ENCODE data around the gene GLG1.
"Not testable (repeated sequence)": the region's sequence is repeated elsewhere in the genome, so short reads cannot be mapped to it uniquely, and the experiment has no call there.

The GLG1 gene

GRCh38 chr16:74537746-74538145, 69.2 kb downstream of the GLG1 start:
- not testable (repeated sequence) for DNase-seq (ENCODE audit: low read depth, low spot score)

GRCh38 chr16:74534650-74535049, 72.3 kb downstream of the GLG1 start:
- DNase-seq (ENCODE audit: low read depth, low spot score), result not testable (repeated sequence)

- DNase-seq (ENCODE audit: low read depth, low spot score), result no peak
These were observed 82.0 kb downstream of the GLG1 start for GRCh38 chr16:74524926-74525325.

- no peak for DNase-seq (ENCODE audit: low read depth, low spot score)
These were observed 82.8 kb downstream of the GLG1 start for GRCh38 chr16:74524117-74524516.

DNA sequence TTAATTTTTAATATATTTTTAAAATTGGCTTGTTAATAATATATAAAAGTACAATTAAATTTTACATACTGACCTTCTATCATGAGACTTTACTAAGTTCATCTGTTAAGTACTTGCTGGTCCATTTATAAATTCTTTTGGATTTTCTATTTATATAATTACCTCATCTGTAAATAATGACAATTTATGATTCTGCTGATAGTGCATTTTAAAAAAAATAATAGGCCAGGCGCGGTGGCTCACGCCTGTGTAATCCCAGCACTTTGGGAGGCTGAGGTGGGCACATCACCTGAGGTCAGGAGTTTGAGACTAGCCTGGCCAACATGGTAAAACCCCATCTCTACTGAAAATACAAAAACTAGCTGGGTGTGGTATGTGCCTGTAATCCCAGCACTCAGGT, 83.2 kb downstream of the GLG1 start:
- not testable (repeated sequence) for DNase-seq (ENCODE audit: low read depth, low spot score)

DNA sequence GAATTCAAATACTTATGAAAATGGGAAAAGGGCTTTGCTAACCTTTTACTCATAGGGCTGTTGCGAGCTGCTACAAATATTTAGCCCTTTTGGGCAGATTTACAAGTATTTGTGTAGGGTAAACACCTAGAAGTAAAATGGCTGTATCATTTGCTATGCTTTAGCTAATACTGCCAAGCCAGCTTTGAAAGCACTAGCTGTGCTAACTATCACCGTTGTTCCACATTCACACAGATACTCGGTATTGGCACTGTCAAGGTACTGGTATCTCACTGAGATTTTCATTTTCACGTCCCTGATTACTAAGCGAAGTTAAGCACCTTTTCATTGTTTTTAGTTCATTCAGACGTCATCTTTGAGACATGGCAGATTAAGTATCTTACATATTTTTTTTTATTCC, 84.8 kb downstream of the GLG1 start:
- no peak for DNase-seq (ENCODE audit: low read depth, low spot score)

GRCh38 chr16:74521691-74522090, 85.2 kb downstream of the GLG1 start:
- DNase-seq (ENCODE audit: low read depth, low spot score), result no peak

DNA sequence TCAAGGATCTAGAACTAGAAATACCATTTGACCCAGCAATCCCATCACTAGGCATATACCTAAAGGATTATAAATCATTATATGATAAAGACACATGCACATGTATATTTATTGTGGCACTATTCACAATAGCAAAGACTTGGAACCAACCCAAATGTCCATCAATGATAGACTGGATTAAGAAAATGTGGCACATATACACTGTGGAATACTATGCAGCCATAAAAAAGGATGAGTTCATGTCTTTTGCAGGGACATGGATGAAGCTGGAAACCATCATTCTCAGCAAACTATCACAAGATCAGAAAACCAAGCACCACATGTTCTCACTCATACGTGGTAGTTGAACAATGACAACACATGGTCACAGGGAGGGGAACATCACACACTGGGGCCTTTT, 88.0 kb downstream of the GLG1 start:
- DNase-seq (ENCODE audit: low read depth, low spot score), result not testable (repeated sequence)

DNA sequence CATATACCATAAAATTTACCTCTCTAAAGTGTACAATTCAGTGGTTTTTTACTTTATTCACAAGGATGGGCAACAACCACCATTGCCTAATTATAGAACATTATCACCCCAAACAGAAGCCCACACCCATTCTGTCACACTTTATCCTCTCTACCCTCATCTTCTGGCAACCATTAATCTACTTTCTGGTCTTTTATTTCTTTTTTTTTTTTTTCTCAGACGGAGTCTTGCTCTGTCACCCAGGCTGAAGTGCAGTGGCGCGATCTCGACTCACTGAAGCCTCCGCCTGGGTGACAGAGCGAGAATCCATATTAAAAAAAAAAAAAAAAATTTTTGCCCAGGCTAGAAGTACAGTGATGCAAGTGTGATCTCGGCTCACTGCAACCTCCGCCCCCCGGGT, 95.0 kb downstream of the GLG1 start:
- DNase-seq (ENCODE audit: low read depth, low spot score), result no peak

DNA sequence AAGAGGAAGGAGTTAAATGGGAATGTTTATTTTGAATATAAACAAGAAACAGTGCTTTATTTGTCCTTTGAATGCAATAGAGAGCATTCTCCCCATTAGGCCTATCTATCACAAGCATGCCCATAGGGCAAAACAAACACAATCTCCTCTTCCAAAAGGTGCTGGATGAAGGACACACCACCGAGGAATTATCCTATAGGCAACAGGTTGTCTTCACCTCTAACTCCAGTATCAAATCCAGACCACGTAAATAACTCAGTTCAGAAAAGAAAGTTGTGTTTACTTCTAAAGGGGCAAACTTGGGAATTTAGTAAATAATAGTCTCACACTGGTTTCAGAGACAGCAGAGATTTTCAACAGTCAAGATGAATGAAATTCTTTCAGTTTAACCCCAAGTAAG, 101.9 kb downstream of the GLG1 start:
- no peak for DNase-seq (ENCODE audit: low read depth, low spot score)

- no peak for DNase-seq (ENCODE audit: low read depth, low spot score)
These were observed 103.5 kb downstream of the GLG1 start for GRCh38 chr16:74503412-74503811.

GRCh38 chr16:74501484-74502478, 105.1 kb downstream of the GLG1 start:
- DNase-seq (ENCODE audit: low read depth, low spot score), result no peak

GRCh38 chr16:74500907-74501306, 106.0 kb downstream of the GLG1 start:
- no peak for DNase-seq (ENCODE audit: low read depth, low spot score)

- DNase-seq (ENCODE audit: low read depth, low spot score), result no peak
These were observed 107.8 kb downstream of the GLG1 start for GRCh38 chr16:74499114-74499513.

DNA sequence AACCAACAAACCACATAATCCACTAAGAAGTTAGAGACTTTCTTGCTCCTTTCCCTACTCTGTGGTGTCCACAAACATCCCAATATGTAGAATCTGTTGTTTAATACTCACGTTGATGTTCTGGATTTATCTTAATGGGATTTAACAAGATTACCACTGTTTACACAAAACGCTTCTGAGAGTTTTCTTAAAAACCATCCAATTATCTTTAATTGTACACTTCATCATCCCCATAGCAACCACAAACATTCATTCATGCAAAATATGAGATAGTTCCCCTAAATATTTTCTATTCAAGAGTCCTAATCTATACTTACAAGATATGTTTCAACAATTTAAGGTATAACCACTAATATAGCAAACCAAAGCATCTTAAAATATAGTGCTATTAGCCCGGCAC, 109.2 kb downstream of the GLG1 start:
- no peak for DNase-seq (ENCODE audit: low read depth, low spot score)

DNA sequence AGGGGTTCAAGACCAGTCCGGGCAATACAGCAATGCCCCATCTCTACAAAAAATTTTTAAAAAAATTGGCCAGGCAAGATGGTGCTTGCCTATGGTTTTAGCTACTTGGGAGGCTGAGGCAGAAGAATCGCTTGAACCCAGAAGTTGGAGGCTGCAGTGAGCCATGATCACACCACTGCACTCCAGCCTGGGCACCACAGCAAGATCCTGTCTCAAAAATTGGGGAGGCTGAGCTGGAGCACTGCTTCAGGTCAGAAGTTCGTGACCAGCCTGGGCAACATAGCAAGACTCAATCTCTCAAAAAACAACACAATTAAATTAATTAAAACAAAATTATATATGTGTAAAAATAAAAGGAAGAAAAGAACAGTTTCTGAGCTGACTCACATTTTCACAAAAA, 110.9 kb downstream of the GLG1 start:
- no peak for DNase-seq (ENCODE audit: low read depth, low spot score)

GRCh38 chr16:74492976-74493375, 113.9 kb downstream of the GLG1 start:
- no peak for DNase-seq (ENCODE audit: low read depth, low spot score)

DNA sequence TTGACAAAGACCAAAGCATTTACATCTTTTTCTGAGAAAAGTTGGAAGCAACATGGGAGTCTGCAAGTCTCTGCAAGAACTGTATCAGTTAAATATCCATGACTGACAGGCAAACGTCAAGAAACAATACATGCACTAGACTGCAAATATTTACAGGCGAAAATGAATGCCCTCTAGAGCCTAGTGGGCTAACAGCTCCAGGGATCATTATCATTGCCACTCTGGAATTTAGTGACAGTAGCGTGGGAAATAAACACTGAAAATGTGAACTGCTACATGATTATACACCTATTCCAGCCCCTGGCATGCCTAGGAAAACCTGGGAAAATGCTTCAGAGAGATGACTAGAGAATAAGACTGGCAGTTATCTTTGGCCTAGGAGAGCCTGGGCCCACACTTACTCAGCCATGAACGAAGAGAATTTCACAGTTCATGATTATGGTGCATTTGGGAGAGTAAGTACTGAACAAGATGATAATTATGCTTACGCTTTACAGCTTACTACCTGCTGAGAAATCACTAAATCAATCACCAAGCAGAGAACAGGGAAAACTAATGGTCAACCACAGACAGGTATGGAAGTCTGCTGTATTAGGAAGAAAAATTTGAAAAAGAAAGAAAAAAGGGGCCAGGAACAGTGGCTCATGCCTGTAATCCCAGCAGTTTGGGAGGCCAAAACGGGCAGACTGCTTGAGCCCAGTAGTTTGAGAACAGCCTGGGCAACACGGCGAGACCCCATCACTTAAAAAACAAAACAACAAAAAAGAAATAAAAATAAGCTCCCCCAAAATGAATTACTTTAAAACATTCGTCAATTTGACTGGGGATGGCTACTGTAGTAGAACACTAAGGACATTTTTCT, 119.0 kb downstream of the GLG1 start:
- no peak for DNase-seq (ENCODE audit: low read depth, low spot score)

- no peak for DNase-seq (ENCODE audit: low read depth, low spot score)
These were observed 121.0 kb downstream of the GLG1 start for GRCh38 chr16:74485916-74486315.

DNA sequence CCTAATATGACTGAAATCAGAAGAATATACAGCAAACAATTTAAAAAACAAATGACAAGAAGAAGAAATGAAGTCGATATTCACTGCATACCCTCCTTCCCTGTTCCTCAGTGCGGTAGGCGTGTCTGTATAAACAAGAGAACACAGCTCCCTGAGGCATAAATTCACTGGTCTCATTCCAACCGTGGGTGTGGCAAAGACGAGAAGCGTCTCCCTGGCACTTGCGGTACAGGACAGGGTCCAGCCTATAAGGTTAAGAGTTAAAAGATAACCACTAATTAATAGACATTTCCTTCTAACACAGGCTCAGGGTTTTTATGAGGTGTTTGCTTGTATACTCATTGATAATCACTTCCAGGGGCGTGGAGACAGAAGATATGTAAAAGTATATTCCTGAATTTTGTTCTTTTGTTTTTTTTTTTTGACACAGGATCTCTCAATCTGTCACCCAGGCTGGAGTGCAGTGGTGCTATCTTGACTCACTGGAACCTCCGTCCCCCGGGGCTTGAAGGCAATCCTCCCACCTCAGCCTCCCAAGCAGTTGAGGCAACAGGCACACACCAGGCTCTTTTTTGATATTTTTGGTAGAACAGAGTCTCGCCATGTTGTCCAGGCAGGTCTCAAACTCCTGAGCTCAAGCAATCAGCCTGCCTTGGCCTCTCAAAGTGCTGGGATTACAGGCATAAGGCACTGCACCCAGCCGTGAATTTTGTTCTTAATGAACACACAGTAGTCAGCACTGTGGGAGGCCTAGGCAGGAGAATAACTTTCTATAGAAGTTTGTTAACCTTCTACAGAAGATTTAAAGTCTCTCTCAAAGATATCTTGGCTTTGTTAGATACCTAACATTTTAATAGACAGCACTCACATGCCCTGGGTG, 126.5 kb downstream of the GLG1 start:
- no peak for DNase-seq (ENCODE audit: low read depth, low spot score)

- no peak for DNase-seq (ENCODE audit: low read depth, low spot score)
These were observed 129.7 kb downstream of the GLG1 start for GRCh38 chr16:74477226-74477625.
